ACHN (cell line): ENCODE data around the gene PCBP3.

Source experiments
- DNase-seq: peaks from one replicate; pipeline ENCODE4 v3.0.0-alpha.2; 2015
- in situ Hi-C: cut with HindIII; loops from 2 replicates; pipeline ENCODE4 v1.10.0; 2017; ENCODE audit warnings: low sequenced_read_pairs, low pct_ligation_motif_present, low pct_unique_long_range_greater_than_20kb

PCBP3 gene

DNA sequence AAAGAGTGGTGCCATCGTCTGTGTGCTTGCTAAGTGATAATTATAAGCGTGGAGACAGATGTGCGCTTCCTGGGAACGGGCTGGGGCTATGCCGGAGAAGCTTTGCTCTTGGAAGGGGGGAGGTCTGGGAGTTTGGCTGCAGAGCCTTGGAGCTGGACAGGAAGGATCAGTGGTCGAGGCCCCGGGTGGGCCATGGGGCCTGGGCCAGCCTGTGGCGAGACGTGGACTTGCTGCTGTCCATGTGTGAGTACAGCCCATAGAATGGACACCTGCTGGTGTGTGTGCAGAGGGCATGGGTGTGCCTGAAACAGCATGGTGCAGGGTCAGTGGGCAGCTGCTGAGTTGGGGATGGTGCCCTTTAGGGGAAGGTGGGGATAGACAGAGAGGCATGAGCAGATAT lies 121.3 kb downstream of the PCBP3 start:
- DNase-seq, result no peak
- in situ Hi-C loops, result no loop called here

DNA sequence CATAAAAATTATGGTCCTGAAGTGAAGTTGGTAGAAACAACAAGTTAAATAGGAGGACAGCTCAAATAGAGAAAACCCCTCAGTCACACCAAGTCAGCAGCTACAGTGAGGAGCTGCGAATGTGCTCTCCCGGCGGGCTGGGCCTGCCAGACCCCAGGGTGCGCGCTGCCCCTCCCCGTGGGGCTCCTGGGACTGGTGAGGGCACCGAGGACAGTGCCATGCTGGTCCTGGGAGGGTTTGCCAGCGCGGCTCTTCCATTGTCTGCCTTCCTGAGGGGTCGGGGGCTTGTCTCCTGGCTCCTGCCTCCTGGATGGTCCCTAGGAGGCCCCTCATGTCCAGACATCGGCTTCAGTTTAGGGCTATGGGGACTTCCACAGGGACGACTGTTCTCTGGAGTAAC lies 121.8 kb downstream of the PCBP3 start:
- in situ Hi-C loops, result no loop called here
- DNase-seq, result no peak

DNA sequence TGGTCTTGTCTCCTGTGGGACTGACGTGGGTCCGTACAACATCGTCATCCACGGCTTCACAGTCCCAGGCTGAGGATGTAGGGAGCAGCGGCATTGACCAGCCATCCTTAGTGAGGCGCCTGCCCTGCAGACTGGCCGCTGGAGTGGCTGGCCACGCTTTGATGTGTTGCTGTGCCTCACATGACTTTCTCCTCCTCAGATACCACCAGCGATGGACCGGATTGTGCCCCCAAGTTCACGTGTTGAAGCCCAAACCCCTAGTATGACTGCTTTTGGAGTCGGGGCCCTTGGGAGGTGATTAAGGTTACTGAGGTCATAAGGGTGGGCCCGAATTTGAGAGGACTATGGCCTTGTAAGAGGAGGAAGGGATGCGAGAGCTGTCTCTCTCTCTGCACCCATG lies 122.5 kb downstream of the PCBP3 start:
- DNase-seq, result no peak
- in situ Hi-C loops, result no loop called here

- no peak for DNase-seq
- in situ Hi-C loops, result no loop called here
These were observed 123.0 kb downstream of the PCBP3 start for GRCh38 chr21:45766501-45766900.

- in situ Hi-C loops, result no loop called here
- no peak for DNase-seq
These were observed 123.8 kb downstream of the PCBP3 start for GRCh38 chr21:45767071-45768006.

DNA sequence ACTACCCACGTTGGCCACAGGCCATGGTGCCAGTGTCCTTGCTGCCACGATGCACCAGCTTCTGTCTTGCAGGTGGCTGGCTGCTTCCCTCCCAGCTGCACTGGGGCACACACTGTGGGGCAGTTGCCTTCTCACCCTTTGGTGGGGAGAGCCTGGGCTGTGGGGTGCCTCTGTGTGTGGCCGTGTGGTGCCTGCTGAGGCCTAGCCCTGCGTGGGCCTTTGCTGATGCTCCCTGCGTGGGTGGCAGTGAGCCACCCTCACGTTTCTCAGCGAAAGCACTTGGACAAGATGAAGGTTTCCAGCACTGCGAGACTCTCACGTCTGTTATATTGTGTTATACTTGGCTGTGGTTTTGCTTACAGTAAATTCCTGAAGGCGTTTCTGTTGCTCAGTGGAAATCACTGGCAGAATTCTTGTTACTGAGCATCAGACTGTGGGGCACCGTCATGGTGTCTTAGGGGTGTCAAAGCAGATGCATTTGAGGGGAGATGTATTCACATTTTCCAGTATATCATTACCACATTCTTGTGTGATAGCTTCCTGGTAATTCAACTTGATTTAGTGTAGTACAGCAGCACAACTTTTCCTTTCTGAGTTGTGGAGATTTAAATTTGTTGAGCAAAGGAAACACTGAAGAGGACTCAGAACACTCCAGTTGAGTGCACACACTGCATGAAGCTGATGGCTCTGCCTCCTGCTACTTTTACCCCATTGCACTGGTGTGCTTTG lies 124.7 kb downstream of the PCBP3 start:
- in situ Hi-C loops, result no loop called here
- DNase-seq, result no peak

DNA sequence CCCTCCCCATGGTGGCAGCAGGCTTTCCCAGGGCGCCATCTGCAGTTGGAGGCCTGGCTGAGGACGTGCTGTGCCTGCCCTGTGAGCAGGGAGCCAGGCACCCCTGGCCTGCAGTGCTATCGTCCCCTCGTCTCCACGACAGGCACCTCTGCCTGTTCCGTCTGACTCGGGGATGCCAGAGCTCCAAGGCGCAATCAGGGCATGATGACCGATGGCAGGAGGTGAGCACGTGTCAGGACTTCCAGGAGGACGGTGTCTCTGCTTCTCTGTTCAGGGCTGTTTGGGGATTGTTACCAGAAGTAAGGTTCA lies 125.2 kb downstream of the PCBP3 start:
- DNase-seq, result peak; percentile 2
- in situ Hi-C loops, result no loop called here

DNA sequence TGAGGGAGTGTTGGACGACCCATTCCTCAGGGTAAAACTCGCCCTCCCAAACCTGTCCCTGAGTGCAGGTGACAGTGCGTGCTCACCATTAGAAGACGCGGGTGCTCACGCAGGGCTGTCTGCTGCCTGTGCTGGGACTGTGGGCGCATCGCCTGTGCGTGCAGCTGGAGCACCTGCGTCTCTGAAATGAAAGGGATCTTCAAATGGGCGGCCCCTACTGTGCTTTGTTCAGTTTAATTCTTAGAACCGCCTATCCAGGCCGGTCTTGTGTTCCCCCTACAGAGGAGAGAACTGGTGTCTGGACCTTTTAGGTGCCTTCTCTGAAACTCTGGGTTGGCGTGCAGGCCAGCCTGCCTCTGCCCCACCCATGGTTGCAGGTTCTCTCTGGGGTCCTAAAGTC lies 125.8 kb downstream of the PCBP3 start:
- in situ Hi-C loops, result no loop called here
- DNase-seq, result no peak

DNA sequence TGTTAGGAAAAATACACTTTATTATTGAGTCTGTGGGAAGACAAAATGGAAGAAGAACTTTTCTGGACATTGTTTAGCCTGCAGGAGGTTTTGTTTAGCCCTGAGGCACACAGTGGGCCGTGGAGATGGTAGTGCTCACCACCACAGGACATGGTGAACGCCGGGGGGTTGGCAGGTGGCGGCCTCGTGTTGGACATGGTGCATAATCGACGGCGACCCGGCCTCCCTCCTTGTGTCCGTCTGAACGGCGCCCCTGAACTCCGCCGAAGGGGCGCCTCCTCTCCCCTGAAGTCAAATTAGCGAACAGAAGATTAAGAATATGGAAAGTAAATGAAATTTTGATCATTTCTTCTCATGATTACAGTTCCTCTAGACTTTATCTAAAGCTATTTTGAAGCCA lies 126.4 kb downstream of the PCBP3 start:
- DNase-seq, result no peak
- in situ Hi-C loops, result no loop called here

GRCh38 chr21:45772180-45772579 lies 128.7 kb downstream of the PCBP3 start:
- in situ Hi-C loops, result no loop called here
- no peak for DNase-seq

DNA sequence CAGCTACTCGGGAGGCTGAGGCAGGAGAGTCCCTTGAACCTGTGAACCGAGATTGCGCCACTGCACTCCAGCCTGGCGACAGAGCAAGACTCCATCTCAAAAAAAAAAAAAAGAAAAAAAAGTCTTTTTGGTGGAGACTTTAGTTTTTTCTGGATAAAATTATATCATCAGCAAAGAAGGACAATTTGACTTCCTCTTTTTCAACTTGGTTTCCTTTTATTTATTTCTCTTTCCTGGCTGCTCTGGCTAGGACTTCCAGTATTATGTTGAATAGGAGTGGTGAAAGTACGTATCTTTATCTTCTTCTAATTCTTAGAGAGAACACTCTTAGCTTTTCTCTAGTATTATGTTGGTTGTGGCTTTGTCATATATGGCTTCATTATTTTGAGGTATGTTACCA lies 130.8 kb downstream of the PCBP3 start:
- no peak for DNase-seq
- in situ Hi-C loops, result no loop called here

DNA sequence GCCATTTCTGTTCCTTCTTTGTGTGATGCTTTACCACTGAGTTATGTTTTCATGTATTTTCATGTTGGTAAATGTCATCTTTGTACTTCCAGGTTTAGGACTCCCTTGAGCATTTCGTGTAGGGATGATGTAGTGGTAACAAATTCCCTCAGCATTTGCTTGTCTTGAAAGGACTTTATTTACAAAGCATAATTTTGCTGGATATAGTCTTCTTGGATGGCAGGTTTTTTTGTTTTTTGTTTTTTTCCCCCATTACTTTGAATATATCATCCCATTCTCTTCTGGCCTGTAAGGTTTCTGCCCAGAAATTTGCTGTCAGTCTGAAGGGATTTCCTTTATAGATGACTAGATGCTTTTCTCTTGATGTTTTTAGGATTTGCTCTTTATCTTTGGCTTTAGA lies 133.4 kb downstream of the PCBP3 start:
- in situ Hi-C loops, result no loop called here

GRCh38 chr21:45778686-45779085 lies 135.2 kb downstream of the PCBP3 start:
- in situ Hi-C loops, result no loop called here
- no peak for DNase-seq

More for the DNA sequence above, 133.4 kb downstream of the PCBP3 start:
- no peak for DNase-seq

- in situ Hi-C loops, result no loop called here
- no peak for DNase-seq
These were observed 135.7 kb downstream of the PCBP3 start for GRCh38 chr21:45779226-45779625.

- in situ Hi-C loops, result no loop called here
- DNase-seq, result no peak
These were observed 137.1 kb downstream of the PCBP3 start for GRCh38 chr21:45780647-45781046.

- no peak for DNase-seq
- in situ Hi-C loops, result no loop called here
These were observed 138.2 kb downstream of the PCBP3 start for GRCh38 chr21:45781741-45782140.

GRCh38 chr21:45786660-45787059 lies 143.1 kb downstream of the PCBP3 start:
- no peak for DNase-seq
- in situ Hi-C loops, result no loop called here

GRCh38 chr21:45787371-45787770 lies 143.8 kb downstream of the PCBP3 start:
- no peak for DNase-seq
- in situ Hi-C loops, result no loop called here

DNA sequence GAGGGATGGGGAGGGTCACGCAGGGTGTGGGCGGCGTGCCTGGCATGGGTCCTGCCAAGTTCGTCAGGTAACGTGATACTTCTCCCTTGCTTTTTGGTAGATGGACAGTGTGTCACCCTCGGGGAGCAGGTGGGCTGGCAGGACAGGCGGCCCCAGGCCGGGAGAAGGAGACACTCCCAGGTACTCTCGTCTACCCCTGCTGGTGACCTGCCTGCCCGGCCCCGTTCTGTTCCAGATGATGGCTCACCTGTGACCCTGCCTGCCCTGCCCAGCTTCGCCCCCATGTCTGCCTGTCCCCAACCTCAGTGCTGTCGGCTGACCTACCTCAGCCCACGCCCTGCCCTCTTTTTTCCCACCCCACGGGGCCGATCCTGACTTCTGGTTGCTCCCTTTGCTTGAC lies 144.7 kb downstream of the PCBP3 start:
- no peak for DNase-seq
- in situ Hi-C loops, result no loop called here
